ENCODE data around the gene KLK7.
A peak's percentile ranks its signal among the peaks of the same experiment; 100 is the strongest.

Gene KLK7

DNA sequence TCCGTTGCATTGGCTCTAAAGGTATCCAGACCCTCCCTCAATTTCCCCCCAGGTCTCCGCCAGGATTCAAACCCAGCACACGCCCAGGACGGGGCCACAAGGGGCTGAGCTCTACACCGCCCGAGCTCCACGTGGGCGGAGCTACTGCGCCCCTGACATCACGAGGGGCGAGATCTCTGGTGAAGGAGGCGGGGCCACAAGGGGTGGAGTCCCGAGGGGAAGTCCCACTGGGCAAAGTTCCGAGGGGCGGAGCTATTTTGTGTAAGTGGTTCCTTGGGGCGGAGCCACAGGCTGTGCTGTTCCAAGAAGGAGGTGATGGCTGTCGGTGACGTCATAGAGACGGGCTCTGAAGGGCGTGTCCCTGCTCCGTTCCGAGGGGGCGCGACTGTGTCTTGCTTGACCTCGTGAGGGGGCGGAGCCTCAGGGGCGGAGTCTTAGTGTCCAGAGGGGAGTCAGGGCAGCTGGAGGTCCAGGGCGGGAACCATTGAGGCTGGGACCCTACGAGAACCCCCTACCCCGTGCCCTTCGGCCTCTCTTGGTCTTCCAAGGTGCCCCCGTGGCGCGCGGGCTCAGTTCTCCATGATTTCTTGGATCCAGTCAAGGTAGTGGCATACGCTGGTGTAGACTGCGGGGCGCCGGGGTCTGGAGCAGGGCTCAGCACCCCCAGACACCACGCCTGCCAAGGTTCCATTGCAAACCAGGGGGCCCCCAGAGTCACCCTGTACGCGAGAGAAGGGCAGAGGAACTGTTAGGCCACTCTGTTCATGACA lies 19.0 kb upstream of the KLK7 start:
- H3K36me3 ChIP-seq (ENCODE audit: control insufficient read depth in 4 of 4, insufficient read depth in 4 of 4, low read length in 3 of 4): no peaks in the 10 kb centered on the region
- no peaks in the 10 kb centered on the region for H3K9me3 ChIP-seq (ENCODE audit: control extremely low read depth in 1 of 5, control insufficient read depth in 4 of 5, insufficient read depth in 2 of 5, low read depth in 1 of 5, low read length in 4 of 5)
- WGBS (ENCODE audit: insufficient coverage): 73% methylated on average over 41 of the region's 42 CpGs
- H3K27me3 ChIP-seq (replicated peaks in 2 of 5; ENCODE audit: control insufficient read depth in 4 of 5, insufficient read depth in 5 of 5, low read length in 4 of 5): peaks cover 5 to 85% (median 19%) of the 10 kb centered on the region in 5 experiments
- CTCF ChIA-PET: no interaction called here
- POLR2A ChIA-PET: no interaction called here
- no peak overlapping the region for H3K27ac ChIP-seq (ENCODE audit: insufficient read depth in 1 of 2, low read depth in 1 of 2, low read length in 2 of 2, poor library complexity in 1 of 2, severe bottlenecking in 2 of 2)
- no peak overlapping the region for H3K4me3 ChIP-seq (ENCODE audit: control insufficient read depth in 1 of 7, extremely low read depth in 1 of 7, insufficient read depth in 4 of 7, low read depth in 2 of 7, low read length in 6 of 7)
- H3K4me1 ChIP-seq (ENCODE audit: control extremely low read depth in 1 of 4, control insufficient read depth in 4 of 4, insufficient read depth in 4 of 4, low read length in 3 of 4): no peaks in the 10 kb centered on the region
- peak; percentile 27 to 44 (median 40) for DNase-seq

GRCh38 chr19:51002089-51002532 lies 18.4 kb upstream of the KLK7 start:
- DNase-seq: no peak
- Histone ChIP-seq H3K27ac (ENCODE audit: insufficient read depth in 1 of 2, low read depth in 1 of 2, low read length in 2 of 2, poor library complexity in 1 of 2, severe bottlenecking in 2 of 2) (no peak overlapping the region), H3K9me3 (ENCODE audit: control extremely low read depth in 1 of 5, control insufficient read depth in 4 of 5, insufficient read depth in 2 of 5, low read depth in 1 of 5, low read length in 4 of 5) (no peaks in the 10 kb centered on the region), H3K27me3 (replicated peaks in 2 of 5; ENCODE audit: control insufficient read depth in 4 of 5, insufficient read depth in 5 of 5, low read length in 4 of 5) (peaks cover 5 to 86% (median 21%) of the 10 kb centered on the region in 5 experiments), H3K4me3 (ENCODE audit: control insufficient read depth in 1 of 7, extremely low read depth in 1 of 7, insufficient read depth in 4 of 7, low read depth in 2 of 7, low read length in 6 of 7) (no peak overlapping the region), H3K36me3 (ENCODE audit: control insufficient read depth in 4 of 4, insufficient read depth in 4 of 4, low read length in 3 of 4) (no peaks in the 10 kb centered on the region), H3K4me1 (ENCODE audit: control extremely low read depth in 1 of 4, control insufficient read depth in 4 of 4, insufficient read depth in 4 of 4, low read length in 3 of 4) (no peaks in the 10 kb centered on the region)
- POLR2A ChIA-PET: no interaction called here
- CTCF ChIA-PET: no interaction called here
- WGBS (ENCODE audit: insufficient coverage): 54% methylated on average over 11 of the region's 12 CpGs

DNA sequence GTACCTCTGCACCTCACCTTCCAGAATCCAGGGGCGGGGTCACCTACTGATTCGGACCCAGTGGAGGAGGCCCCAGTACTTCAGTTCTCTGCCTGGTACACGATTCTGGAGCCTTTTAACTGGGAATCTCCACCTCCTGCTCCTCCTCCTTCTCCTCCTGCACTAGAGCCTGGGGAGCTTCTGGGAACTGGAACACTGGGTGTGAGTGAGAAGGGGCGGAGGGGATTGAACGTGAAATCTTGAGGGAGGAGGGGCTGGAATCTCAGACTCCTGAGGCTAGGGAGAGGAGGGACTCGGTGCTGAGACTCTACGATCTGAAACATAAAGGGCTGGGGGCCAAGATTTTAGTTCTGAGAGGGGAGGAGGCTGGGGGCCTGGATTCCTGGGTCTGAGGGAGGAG lies 17.8 kb upstream of the KLK7 start, which contains the start of gene KLK8:
TSS of gene KLK8 (minus strand) at position 90 of the 400 bp plus-strand sequence. CDS start 437 bp downstream, outside the sequence.
- Histone ChIP-seq H3K4me3 (ENCODE audit: control insufficient read depth in 1 of 7, extremely low read depth in 1 of 7, insufficient read depth in 4 of 7, low read depth in 2 of 7, low read length in 6 of 7) (no peak within 1 kb of the TSS), H3K36me3 (ENCODE audit: control insufficient read depth in 4 of 4, insufficient read depth in 4 of 4, low read length in 3 of 4) (no peaks in the 10 kb centered on the region), H3K4me1 (ENCODE audit: control extremely low read depth in 1 of 4, control insufficient read depth in 4 of 4, insufficient read depth in 4 of 4, low read length in 3 of 4) (no peaks in the 10 kb centered on the region), H3K27me3 (replicated peaks in 2 of 5; ENCODE audit: control insufficient read depth in 4 of 5, insufficient read depth in 5 of 5, low read length in 4 of 5) (peaks cover 3 to 81% (median 18%) of the 10 kb centered on the region in 5 experiments), H3K9me3 (ENCODE audit: control extremely low read depth in 1 of 5, control insufficient read depth in 4 of 5, insufficient read depth in 2 of 5, low read depth in 1 of 5, low read length in 4 of 5) (no peaks in the 10 kb centered on the region), H3K27ac (ENCODE audit: insufficient read depth in 1 of 2, low read depth in 1 of 2, low read length in 2 of 2, poor library complexity in 1 of 2, severe bottlenecking in 2 of 2) (no peak within 1 kb of the TSS)
- ChIA-PET CTCF (no interaction called here), POLR2A (no interaction called here)
- 49% methylated on average over 4 of the region's 7 CpGs for WGBS (ENCODE audit: insufficient coverage)
- no peak for DNase-seq

GRCh38 chr19:51000981-51001380 lies 17.3 kb upstream of the KLK7 start:
- 56% methylated on average over 7 of the region's 16 CpGs for WGBS (ENCODE audit: insufficient coverage)
- no peak for DNase-seq
- H3K27me3 ChIP-seq (replicated peaks in 2 of 5; ENCODE audit: control insufficient read depth in 4 of 5, insufficient read depth in 5 of 5, low read length in 4 of 5): peaks cover 2 to 78% (median 16%) of the 10 kb centered on the region in 5 experiments

DNA sequence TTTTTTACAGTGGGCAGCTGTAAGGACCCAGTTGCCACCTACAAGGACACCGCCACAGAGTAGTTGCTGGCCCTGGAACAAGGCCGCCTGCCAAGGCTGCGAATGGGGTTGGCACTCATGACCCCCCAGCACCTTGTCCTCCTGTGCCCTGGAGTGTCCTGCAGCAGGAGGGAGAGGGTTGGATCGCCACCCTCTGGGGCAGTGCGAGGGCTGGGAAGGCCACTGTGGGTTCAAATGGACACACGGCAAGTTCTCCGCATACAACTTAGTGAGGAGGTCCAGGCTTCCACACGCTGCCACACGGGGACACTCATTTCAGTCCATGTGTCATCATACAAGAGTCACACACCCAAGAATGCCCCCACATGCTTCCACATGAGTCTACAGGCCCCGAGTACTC lies 16.7 kb upstream of the KLK7 start:
- DNase-seq: no peak
- Histone ChIP-seq H3K27me3 (replicated peaks in 2 of 5; ENCODE audit: control insufficient read depth in 4 of 5, insufficient read depth in 5 of 5, low read length in 4 of 5) (peaks cover 2 to 79% (median 16%) of the 10 kb centered on the region in 5 experiments), H3K36me3 (ENCODE audit: control insufficient read depth in 4 of 4, insufficient read depth in 4 of 4, low read length in 3 of 4) (no peaks in the 10 kb centered on the region), H3K4me1 (ENCODE audit: control extremely low read depth in 1 of 4, control insufficient read depth in 4 of 4, insufficient read depth in 4 of 4, low read length in 3 of 4) (no peaks in the 10 kb centered on the region), H3K9me3 (ENCODE audit: control extremely low read depth in 1 of 5, control insufficient read depth in 4 of 5, insufficient read depth in 2 of 5, low read depth in 1 of 5, low read length in 4 of 5) (no peaks in the 10 kb centered on the region), H3K4me3 (ENCODE audit: control insufficient read depth in 1 of 7, extremely low read depth in 1 of 7, insufficient read depth in 4 of 7, low read depth in 2 of 7, low read length in 6 of 7) (no peak overlapping the region), H3K27ac (ENCODE audit: insufficient read depth in 1 of 2, low read depth in 1 of 2, low read length in 2 of 2, poor library complexity in 1 of 2, severe bottlenecking in 2 of 2) (no peak overlapping the region)
- ChIA-PET POLR2A (no interaction called here), CTCF (no interaction called here)
- WGBS (ENCODE audit: insufficient coverage): 95% methylated on average over 10 of the region's 10 CpGs

More at GRCh38 chr19:51000981-51001380, 17.3 kb upstream of the KLK7 start:
- H3K36me3 ChIP-seq (ENCODE audit: control insufficient read depth in 4 of 4, insufficient read depth in 4 of 4, low read length in 3 of 4): no peaks in the 10 kb centered on the region
- H3K4me1 ChIP-seq (ENCODE audit: control extremely low read depth in 1 of 4, control insufficient read depth in 4 of 4, insufficient read depth in 4 of 4, low read length in 3 of 4): no peaks in the 10 kb centered on the region
- H3K4me3 ChIP-seq (ENCODE audit: control insufficient read depth in 1 of 7, extremely low read depth in 1 of 7, insufficient read depth in 4 of 7, low read depth in 2 of 7, low read length in 6 of 7): no peak overlapping the region
- ChIA-PET POLR2A (no interaction called here), CTCF (no interaction called here)
- H3K27ac ChIP-seq (ENCODE audit: insufficient read depth in 1 of 2, low read depth in 1 of 2, low read length in 2 of 2, poor library complexity in 1 of 2, severe bottlenecking in 2 of 2): no peak overlapping the region
- H3K9me3 ChIP-seq (ENCODE audit: control extremely low read depth in 1 of 5, control insufficient read depth in 4 of 5, insufficient read depth in 2 of 5, low read depth in 1 of 5, low read length in 4 of 5): no peaks in the 10 kb centered on the region

- H3K4me3 ChIP-seq (ENCODE audit: control insufficient read depth in 1 of 7, extremely low read depth in 1 of 7, insufficient read depth in 4 of 7, low read depth in 2 of 7, low read length in 6 of 7): no peak overlapping the region
- no peak for DNase-seq
- POLR2A ChIA-PET: no interaction called here
- peaks cover 2 to 66% (median 16%) of the 10 kb centered on the region in 5 experiments for H3K27me3 ChIP-seq (replicated peaks in 2 of 5; ENCODE audit: control insufficient read depth in 4 of 5, insufficient read depth in 5 of 5, low read length in 4 of 5)
- H3K27ac ChIP-seq (ENCODE audit: insufficient read depth in 1 of 2, low read depth in 1 of 2, low read length in 2 of 2, poor library complexity in 1 of 2, severe bottlenecking in 2 of 2): no peak overlapping the region
- H3K9me3 ChIP-seq (ENCODE audit: control extremely low read depth in 1 of 5, control insufficient read depth in 4 of 5, insufficient read depth in 2 of 5, low read depth in 1 of 5, low read length in 4 of 5): no peaks in the 10 kb centered on the region
- H3K4me1 ChIP-seq (ENCODE audit: control extremely low read depth in 1 of 4, control insufficient read depth in 4 of 4, insufficient read depth in 4 of 4, low read length in 3 of 4): no peaks in the 10 kb centered on the region
- CTCF ChIA-PET: no interaction called here
- no peaks in the 10 kb centered on the region for H3K36me3 ChIP-seq (ENCODE audit: control insufficient read depth in 4 of 4, insufficient read depth in 4 of 4, low read length in 3 of 4)
- 95% methylated on average over 3 of the region's 4 CpGs for WGBS (ENCODE audit: insufficient coverage)
Measured at GRCh38 chr19:50998686-50999085, 15.0 kb upstream of the KLK7 start.

GRCh38 chr19:50998061-50998460 lies 14.3 kb upstream of the KLK7 start:
- CTCF ChIA-PET: no interaction called here
- WGBS (ENCODE audit: insufficient coverage): 70% methylated on average over 2 of the region's 5 CpGs

More at GRCh38 chr19:50998061-50998460, 14.3 kb upstream of the KLK7 start:
- DNase-seq: no peak
- Histone ChIP-seq H3K27ac (ENCODE audit: insufficient read depth in 1 of 2, low read depth in 1 of 2, low read length in 2 of 2, poor library complexity in 1 of 2, severe bottlenecking in 2 of 2) (no peak overlapping the region), H3K27me3 (replicated peaks in 2 of 5; ENCODE audit: control insufficient read depth in 4 of 5, insufficient read depth in 5 of 5, low read length in 4 of 5) (peaks cover under 1 to 60% (median 16%) of the 10 kb centered on the region in 5 experiments), H3K36me3 (ENCODE audit: control insufficient read depth in 4 of 4, insufficient read depth in 4 of 4, low read length in 3 of 4) (no peaks in the 10 kb centered on the region), H3K4me1 (ENCODE audit: control extremely low read depth in 1 of 4, control insufficient read depth in 4 of 4, insufficient read depth in 4 of 4, low read length in 3 of 4) (no peaks in the 10 kb centered on the region), H3K9me3 (ENCODE audit: control extremely low read depth in 1 of 5, control insufficient read depth in 4 of 5, insufficient read depth in 2 of 5, low read depth in 1 of 5, low read length in 4 of 5) (no peaks in the 10 kb centered on the region), H3K4me3 (ENCODE audit: control insufficient read depth in 1 of 7, extremely low read depth in 1 of 7, insufficient read depth in 4 of 7, low read depth in 2 of 7, low read length in 6 of 7) (no peak overlapping the region)
- POLR2A ChIA-PET: no interaction called here

Measured in common myeloid progenitor, CD34-positive (primary cell).